Fibroblast of the aortic adventitia (primary cell): ENCODE results near the gene CCDC158. TPM values are rescaled to one million over a fixed set of nuclear protein-coding genes. Genes with fewer than 3 reads are reported as not detected.
"Not testable (repeated sequence)": the region's sequence is repeated elsewhere in the genome, so short reads cannot be mapped to it uniquely, and the experiment has no call there.

ENCODE experiments used
- DNase-seq: peaks from one replicate; pipeline ENCODE4 v3.0.0-alpha.2; 2010; ENCODE audit warnings: low read depth
- H3K4me3 ChIP-seq: 2 replicates; pipeline ENCODE4 v1.5.1; 2011; ENCODE audit warnings: low read depth, mild to moderate bottlenecking, control low read depth, low read length, moderate library complexity
- CTCF ChIP-seq: IDR thresholded peaks from 2 replicates; pipeline ENCODE4 v1.5.1; 2011; ENCODE audit warnings: mild to moderate bottlenecking, low read length, control low read depth, inconsistent platforms; ENCODE audit not compliant: insufficient read depth
- total RNA-seq: library from RNA; depleted of rRNA; stranded (reverse); fragments of >200 nt; gene quantifications from 2 replicates; pipeline ENCODE4 v1.2.3, GENCODE V29; 2012; ENCODE audit warnings: low replicate concordance

Gene CCDC158
- total RNA-seq, 1 donor: 0.90 TPM

- no peak for TF ChIP-seq CTCF
- H3K4me3 ChIP-seq: no peak overlapping the region
- peak; percentile 13 for DNase-seq
Measured at GRCh38 chr4:76457885-76458284, 36.9 kb upstream of the CCDC158 start.

- DNase-seq, H3K4me3 ChIP-seq: not testable (repeated sequence)
Measured at GRCh38 chr4:76454073-76454472, 33.1 kb upstream of the CCDC158 start.

- no peak overlapping the region for H3K4me3 ChIP-seq
- no peak for DNase-seq
- no peak for TF ChIP-seq CTCF
Measured at GRCh38 chr4:76453232-76453631, 32.3 kb upstream of the CCDC158 start.

GRCh38 chr4:76449833-76450232 is 28.9 kb upstream of the CCDC158 start:
- no peak for TF ChIP-seq CTCF
- peak; percentile 68 for DNase-seq
- no peak overlapping the region for H3K4me3 ChIP-seq

- H3K4me3 ChIP-seq: no peak overlapping the region
- DNase-seq: peak; percentile 37
- TF ChIP-seq CTCF: no peak
Measured at GRCh38 chr4:76449362-76449767, 28.4 kb upstream of the CCDC158 start.

- H3K4me3 ChIP-seq: no peak overlapping the region
- TF ChIP-seq CTCF: no peak
- DNase-seq: no peak
Measured at GRCh38 chr4:76448211-76448610, 27.3 kb upstream of the CCDC158 start.

- peak; percentile 70 for DNase-seq
- TF ChIP-seq CTCF: no peak
- H3K4me3 ChIP-seq: no peak overlapping the region
Measured at GRCh38 chr4:76447393-76447851, 26.5 kb upstream of the CCDC158 start.
